Measurements from ENCODE around the gene ESYT3.
"Not testable (repeated sequence)": the region's sequence is repeated elsewhere in the genome, so short reads cannot be mapped to it uniquely, and the experiment has no call there.

ESYT3 gene

DNA sequence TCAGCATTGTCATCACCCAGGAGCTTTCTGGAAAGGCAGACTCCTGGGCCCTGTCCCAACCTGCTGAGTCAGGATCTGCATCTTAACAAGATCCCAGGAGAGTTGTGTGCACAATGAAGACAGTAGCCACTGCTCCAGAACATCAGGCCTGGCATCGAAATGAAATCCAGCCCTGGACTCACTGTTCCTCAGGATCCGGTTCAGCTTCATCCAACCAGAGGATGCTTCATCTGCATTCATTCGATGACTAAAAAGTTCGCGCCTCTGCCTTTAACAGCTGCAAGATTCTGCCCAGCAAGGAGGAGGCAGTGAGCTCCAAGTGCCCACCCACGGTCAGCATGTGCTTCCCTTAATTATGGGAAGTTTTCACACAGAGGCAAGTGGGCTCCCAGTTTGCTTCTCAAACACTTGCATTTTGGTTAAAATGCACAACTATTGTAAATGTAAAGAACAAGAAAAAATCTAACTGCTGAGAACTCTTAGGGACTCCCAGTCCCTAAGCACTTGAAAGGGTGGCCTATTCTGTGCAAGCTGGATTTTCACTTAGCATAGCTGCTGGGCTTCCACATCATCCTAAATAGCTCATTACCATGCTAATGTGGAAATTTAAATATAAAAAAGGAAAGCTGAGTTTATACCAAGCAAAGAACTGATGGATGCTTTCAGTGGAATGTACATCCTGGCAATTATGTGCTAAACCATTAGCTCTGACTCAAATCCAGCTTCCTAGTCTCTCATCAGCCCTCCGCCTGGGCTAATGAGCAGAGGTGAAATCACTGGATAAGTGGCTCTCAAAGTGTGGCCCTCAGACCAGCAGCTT is 25.5 kb upstream of the ESYT3 start:
- no peak for DNase-seq

GRCh38 chr3:138412821-138413551 is 21.4 kb upstream of the ESYT3 start:
- DNase-seq = no peak

DNA sequence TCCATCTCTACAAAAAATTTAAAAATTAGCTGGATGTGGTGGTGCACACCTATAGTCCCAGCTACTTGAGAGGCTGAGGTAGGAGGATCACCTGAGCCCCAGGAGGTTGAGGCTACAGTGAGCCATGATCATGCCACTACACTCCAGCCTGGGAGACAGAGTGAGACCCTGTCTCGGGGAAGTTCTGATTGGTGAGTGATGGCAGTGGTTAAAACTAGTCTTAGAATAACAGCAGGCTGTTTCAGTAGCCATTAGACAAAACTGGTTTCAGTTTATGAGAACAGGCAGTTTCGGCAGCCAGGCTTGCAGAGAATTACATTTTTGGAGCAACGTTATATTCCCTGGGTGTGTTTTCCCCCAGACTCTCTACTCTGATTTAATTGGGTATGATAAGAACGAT is 18.2 kb upstream of the ESYT3 start:
- not testable (repeated sequence) for DNase-seq

GRCh38 chr3:138417559-138417982 is 16.8 kb upstream of the ESYT3 start:
- peak; percentile 70 for DNase-seq

- DNase-seq = no peak
Observed at GRCh38 chr3:138418601-138419206, 15.7 kb upstream of the ESYT3 start.

DNA sequence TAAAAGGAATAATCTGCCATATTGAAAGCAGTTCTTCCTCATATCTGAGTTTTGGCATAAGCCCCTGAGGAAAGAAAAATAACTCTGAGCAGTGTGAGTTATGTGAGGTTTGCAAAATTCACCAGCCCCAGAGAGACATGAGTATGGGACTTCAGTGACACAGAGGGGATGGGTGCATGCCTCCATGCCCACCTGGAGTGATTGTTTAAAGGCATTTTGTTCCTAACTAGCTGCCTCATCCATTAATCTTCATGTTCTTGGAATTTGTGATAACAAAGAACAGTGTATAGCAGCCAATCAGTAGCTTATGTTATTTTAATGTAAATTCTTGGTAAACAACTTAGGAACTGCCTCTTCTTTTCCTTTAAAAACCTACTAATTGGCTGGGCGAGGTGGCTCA is 11.1 kb upstream of the ESYT3 start:
- no peak for DNase-seq

- no peak for DNase-seq
Observed at GRCh38 chr3:138424323-138424722, 10.1 kb upstream of the ESYT3 start.

DNA sequence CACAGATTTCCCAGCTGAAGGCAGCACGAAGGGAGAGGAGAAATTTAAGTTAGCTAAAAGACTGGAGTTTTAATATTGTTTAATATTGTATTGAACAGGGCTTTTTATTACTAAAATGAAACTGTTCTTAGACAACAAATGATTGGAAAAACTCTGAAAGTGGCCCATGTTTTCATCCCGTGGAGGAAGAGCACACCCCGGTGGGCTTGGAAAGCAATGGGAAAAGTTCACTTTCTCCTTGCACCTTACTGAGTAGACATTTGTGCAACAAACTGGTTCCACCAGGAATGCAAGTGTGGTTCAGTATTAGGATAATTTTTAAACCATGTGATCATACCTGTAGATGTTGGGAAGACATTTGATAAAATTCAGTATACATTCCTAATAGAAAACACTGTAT is 8.2 kb upstream of the ESYT3 start:
- DNase-seq = peak; percentile 0

DNA sequence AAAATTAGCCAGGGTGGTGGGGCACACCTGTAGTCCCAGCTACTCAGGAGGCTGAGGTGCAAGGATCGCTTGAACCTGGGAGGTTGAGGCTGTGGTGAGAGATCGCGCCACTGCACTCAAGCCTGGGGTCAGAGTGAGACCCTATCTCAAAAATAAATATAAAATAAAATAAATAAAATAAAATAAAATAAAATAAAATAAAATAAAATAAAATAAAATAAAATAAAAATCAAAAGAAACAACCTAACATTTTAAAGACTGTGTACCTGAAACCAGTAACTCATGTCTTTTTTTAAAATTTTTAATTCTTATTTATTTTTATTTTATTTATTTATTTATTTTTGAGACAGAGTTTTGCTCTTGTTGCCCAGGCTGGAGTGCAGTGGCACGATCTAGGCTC is 7.7 kb upstream of the ESYT3 start:
- DNase-seq = not testable (repeated sequence)

DNA sequence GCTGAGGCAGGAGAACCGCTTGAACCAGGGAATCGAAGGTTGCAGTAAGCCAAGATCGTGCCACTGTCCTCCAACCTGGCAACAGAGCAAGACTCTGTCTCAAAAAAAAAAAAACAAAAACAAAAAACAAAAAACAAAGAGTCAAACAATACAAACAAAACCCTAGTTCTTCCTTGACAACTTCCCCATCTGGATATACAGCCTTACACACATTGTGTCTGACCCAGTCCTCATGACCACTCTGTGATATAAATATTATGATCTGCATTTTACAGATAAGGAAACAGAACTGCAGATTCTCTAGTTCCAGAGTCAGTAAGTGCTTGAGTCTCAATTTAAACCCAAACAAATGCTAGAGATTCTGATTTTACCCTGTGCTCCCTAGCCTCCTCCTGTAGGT is 4.8 kb upstream of the ESYT3 start:
- DNase-seq = no peak

GRCh38 chr3:138432576-138433240 is 1.7 kb upstream of the ESYT3 start:
- no peak for DNase-seq

DNA sequence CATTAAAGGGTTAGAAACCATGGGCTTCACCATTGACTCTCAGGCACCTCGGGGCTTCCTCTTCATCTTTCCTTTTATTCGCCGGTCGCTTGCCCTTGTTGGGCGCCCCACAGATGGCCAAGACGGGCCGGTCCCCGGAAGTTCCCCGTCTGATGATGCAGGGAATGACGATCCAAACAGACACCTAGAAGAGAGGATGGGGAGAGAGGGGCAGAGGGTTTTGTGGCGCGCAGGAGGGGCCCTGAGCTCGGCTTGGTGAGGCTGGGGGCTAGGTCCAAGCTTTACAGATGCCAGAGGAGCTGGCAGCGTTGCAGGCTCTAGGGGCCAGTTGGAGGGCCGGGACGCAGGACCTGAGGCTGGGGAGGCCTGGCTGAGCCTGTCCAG is 532 bp upstream of the ESYT3 start:
- no peak for DNase-seq

GRCh38 chr3:138434875-138435772 is 708 bp downstream of the ESYT3 start:
- no peak for DNase-seq

DNA sequence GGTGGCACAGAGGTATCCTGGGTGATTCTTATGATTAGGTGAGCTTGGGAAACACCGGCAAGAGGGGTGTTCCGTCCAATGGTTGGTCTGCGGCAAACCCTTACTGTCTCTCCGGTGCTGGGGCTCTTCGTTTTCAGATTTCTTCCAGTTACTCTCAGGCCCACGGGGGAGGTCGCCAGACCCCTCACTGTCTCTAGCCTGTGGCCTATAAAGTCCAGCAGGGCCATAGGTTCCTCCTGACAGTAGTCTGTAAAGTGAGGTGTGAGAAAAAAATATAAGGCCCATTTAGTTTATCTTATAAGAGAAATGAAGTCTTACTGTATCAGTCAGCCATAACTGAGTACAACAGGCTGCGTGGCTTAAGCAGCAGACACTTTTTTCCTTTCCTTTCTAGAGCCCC is 1.4 kb downstream of the ESYT3 start:
- DNase-seq = no peak

DNA sequence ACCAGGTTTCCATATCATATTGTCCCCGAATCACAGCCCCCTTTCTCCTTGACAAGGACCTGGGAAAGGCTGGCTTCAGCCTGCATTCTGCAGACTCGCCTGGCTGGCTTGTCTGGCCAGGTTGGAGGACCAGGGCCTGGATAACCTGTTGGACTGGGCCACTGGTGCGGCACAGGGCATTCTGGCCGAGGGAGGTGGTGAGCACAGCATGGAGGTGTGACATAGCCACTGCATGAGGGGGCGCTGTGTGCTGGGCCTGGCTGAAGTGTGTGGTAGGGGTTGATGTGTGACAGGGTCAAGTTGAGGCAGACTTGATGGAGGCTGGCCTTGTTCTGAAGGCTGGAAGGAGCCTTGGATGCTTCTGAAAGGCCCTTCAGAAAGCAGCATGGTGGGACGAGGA is 2.9 kb downstream of the ESYT3 start:
- no peak for DNase-seq

- DNase-seq = no peak
Observed at GRCh38 chr3:138438896-138439295, 4.5 kb downstream of the ESYT3 start.

GRCh38 chr3:138439646-138440045 is 5.2 kb downstream of the ESYT3 start:
- DNase-seq = no peak

- no peak for DNase-seq
Observed at GRCh38 chr3:138440121-138440521, 5.7 kb downstream of the ESYT3 start.

DNA sequence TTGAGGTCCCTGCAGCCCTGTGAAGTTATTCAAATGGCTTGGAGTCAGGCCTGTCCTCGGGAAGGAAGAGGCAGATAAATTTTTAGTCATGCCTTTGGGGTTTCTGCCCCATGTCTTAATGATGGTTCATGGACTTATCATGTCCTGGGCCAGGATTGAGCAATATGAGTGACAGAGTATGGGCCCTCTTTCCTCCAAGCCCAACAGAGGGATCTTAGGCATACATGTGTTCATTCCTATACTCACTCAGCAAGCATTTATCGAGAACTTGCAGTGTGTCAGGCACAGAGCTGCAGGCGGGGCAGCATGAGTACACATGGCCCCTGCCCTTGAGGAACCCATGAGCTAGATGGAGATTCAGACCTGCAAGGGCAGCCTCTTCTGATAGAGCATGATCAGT is 6.2 kb downstream of the ESYT3 start:
- DNase-seq = no peak

- no peak for DNase-seq
Observed at GRCh38 chr3:138441256-138441655, 6.8 kb downstream of the ESYT3 start.

- DNase-seq = no peak
Observed at GRCh38 chr3:138441742-138442141, 7.3 kb downstream of the ESYT3 start.

DNA sequence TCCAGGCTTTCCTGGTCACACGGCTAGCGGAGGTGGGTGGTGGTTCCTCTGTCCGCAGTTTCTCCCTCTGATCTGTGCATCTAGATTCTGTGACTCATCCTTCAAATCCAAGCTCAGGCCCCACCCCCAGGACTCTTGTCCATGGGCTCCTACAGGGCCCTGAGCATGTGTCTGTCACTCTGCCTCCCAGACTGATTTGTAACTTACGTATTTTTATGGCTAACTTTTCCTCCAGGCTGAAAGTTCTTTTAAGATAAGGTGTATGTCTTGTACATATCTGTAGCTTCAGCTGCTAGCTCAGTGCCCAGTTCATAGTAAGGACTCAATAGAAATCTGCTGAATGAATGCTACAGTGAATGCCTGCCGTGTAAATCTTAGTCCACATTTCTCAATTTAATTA is 8.0 kb downstream of the ESYT3 start:
- no peak for DNase-seq
